ENCODE measurements around the gene HPCAL1. TPM values are rescaled to one million over a fixed set of nuclear protein-coding genes. Genes with fewer than 3 reads are reported as not detected.

Gene HPCAL1
- total and polyA plus RNA-seq, 2 of the 8 experiments (the other 6 are each of a cell fraction or from before 2014, with no cell fraction given): 5.8 to 8.6 TPM

- no peak for TF ChIP-seq EP300 (IDR thresholded peaks at IDR 0.05; ENCODE audit: borderline replicate concordance in 1 of 2, low read depth in 2 of 2, low read length in 2 of 2)
- TF ChIP-seq USF2 (IDR thresholded peaks at IDR 0.05; ENCODE audit: low read length): peak; percentile 39; the same call in 1 of the 2 replicates
- no peak for TF ChIP-seq TAF7 (optimal IDR thresholded peaks at IDR 0.05; ENCODE audit: borderline replicate concordance, low read depth, low read length)
- no peak; a peak in 2 of 3 replicates for TF ChIP-seq POLR2A (IDR thresholded peaks at IDR 0.05; ENCODE audit: control extremely low read depth in 1 of 2, low read depth in 2 of 2, low read length in 2 of 2)
- no peak for TF ChIP-seq SAP30 (IDR thresholded peaks at IDR 0.05; ENCODE audit: insufficient read depth, insufficient replicate concordance, low read length)
- TF ChIP-seq RXRA (IDR thresholded peaks at IDR 0.05; ENCODE audit: insufficient read depth, low read depth, low read length): no peak
- TF ChIP-seq ASH2L (IDR thresholded peaks at IDR 0.05; ENCODE audit: low read length): peak; percentile 40
- TF ChIP-seq SP4 (IDR thresholded peaks at IDR 0.05; ENCODE audit: low read length): no peak
- no peak for TF ChIP-seq BCL11A (IDR thresholded peaks at IDR 0.05; ENCODE audit: low read depth in 2 of 2, low read length in 2 of 2)
- TF ChIP-seq CREB1 (IDR thresholded peaks at IDR 0.05): no peak
- peak in 1 of 2 experiments; percentile 26; a peak in 1 of 4 replicates for TF ChIP-seq RAD21 (IDR thresholded peaks at IDR 0.05 in 1 of 2, conservative IDR thresholded peaks at IDR 0.05 in 1 of 2; ENCODE audit: low read depth in 2 of 2, low read length in 2 of 2)
- TF ChIP-seq JUN (IDR thresholded peaks at IDR 0.05; ENCODE audit: low read depth, low read length): no peak
- TF ChIP-seq HDAC6 (IDR thresholded peaks at IDR 0.05; ENCODE audit: low read depth, low read length): no peak
- TF ChIP-seq MAFK (IDR thresholded peaks at IDR 0.05; ENCODE audit: low read depth, low read length): no peak
- no peak for TF ChIP-seq RBBP5 (IDR thresholded peaks at IDR 0.05; ENCODE audit: borderline replicate concordance, low read depth, low read length)
- peak; percentile 40 for TF ChIP-seq NRF1 (IDR thresholded peaks at IDR 0.05; ENCODE audit: low read depth, low read length)
- TF ChIP-seq TCF12 (IDR thresholded peaks at IDR 0.05; ENCODE audit: low read depth, low read length): 0 out of 2 replicates have a peak, but pooled peaks have one; percentile 88
- no peak for TF ChIP-seq CTBP2 (IDR thresholded peaks at IDR 0.05; ENCODE audit: borderline replicate concordance, insufficient read depth, insufficient read length, low read length)
- TF ChIP-seq TBP (IDR thresholded peaks at IDR 0.05; ENCODE audit: low read depth, low read length): peak; percentile 19; the same call in 1 of the 2 replicates
- TF ChIP-seq EZH2 (IDR thresholded peaks at IDR 0.05; ENCODE audit: low read depth, low read length, severe bottlenecking): no peak
- TF ChIP-seq CBX5 (IDR thresholded peaks at IDR 0.05; ENCODE audit: low read depth, low read length): no peak
- peak; percentile 53; the same call in 1 of the 2 replicates for TF ChIP-seq TAF1 (IDR thresholded peaks at IDR 0.05; ENCODE audit: low read depth, low read length)
Measured at GRCh38 chr2:10448576-10449485, 146.1 kb downstream of the HPCAL1 start (continued).
